ENCODE data around the gene NREP.

NREP gene

DNA sequence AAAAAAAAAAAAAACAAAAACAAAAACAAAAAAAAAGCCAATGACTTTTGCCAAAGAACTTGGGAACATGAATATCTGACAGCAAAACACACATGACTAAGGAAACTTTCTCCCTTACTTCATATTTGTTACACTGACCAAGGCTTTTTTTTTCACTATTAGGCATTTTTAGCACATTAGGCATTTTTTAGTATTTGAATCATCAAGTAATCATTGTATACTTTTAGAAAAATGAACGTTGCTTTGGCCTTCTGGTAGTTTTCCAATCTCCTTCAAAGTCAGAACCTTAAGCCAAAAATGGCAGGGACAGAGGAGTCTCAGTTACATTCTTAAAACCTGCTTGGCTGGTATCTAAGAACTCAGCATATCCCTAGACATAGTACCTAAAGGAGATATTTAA lies 19.3 kb downstream of the NREP start:
- no peak for TF ChIP-seq POLR2AphosphoS5 (IDR thresholded peaks at IDR 0.05; ENCODE audit: low read depth, low read length)
- TF ChIP-seq, protein P1, sequence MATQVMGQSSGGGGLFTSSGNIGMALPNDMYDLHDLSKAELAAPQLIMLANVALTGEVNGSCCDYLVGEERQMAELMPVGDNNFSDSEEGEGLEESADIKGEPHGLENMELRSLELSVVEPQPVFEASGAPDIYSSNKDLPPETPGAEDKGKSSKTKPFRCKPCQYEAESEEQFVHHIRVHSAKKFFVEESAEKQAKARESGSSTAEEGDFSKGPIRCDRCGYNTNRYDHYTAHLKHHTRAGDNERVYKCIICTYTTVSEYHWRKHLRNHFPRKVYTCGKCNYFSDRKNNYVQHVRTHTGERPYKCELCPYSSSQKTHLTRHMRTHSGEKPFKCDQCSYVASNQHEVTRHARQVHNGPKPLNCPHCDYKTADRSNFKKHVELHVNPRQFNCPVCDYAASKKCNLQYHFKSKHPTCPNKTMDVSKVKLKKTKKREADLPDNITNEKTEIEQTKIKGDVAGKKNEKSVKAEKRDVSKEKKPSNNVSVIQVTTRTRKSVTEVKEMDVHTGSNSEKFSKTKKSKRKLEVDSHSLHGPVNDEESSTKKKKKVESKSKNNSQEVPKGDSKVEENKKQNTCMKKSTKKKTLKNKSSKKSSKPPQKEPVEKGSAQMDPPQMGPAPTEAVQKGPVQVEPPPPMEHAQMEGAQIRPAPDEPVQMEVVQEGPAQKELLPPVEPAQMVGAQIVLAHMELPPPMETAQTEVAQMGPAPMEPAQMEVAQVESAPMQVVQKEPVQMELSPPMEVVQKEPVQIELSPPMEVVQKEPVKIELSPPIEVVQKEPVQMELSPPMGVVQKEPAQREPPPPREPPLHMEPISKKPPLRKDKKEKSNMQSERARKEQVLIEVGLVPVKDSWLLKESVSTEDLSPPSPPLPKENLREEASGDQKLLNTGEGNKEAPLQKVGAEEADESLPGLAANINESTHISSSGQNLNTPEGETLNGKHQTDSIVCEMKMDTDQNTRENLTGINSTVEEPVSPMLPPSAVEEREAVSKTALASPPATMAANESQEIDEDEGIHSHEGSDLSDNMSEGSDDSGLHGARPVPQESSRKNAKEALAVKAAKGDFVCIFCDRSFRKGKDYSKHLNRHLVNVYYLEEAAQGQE (IDR thresholded peaks at IDR 0.05; ENCODE audit: insufficient read depth in 1 of 2, low read depth in 2 of 2, low read length in 2 of 2), result no peak
- no peak for TF ChIP-seq FOXP2 (optimal IDR thresholded peaks at IDR 0.05; ENCODE audit: borderline replicate concordance, extremely low read depth, extremely low read length, insufficient read depth)
- TF ChIP-seq SIN3A (IDR thresholded peaks at IDR 0.05; ENCODE audit: borderline replicate concordance, insufficient read depth, low read length), result no peak
- no peak for TF ChIP-seq TAF1 (IDR thresholded peaks at IDR 0.05; ENCODE audit: borderline replicate concordance, insufficient read depth, low read length)

- TF ChIP-seq TAF1 (IDR thresholded peaks at IDR 0.05; ENCODE audit: borderline replicate concordance, insufficient read depth, low read length) (0 out of 2 replicates have a peak, but pooled peaks have one; percentile 15), FOXP2 (optimal IDR thresholded peaks at IDR 0.05; ENCODE audit: borderline replicate concordance, extremely low read depth, extremely low read length, insufficient read depth) (peak; percentile 66), SIN3A (IDR thresholded peaks at IDR 0.05; ENCODE audit: borderline replicate concordance, insufficient read depth, low read length) (peak; percentile 66; the same call in 1 of the 2 replicates), POLR2AphosphoS5 (IDR thresholded peaks at IDR 0.05; ENCODE audit: low read depth, low read length) (no peak)
These were observed 21.3 kb downstream of the NREP start for GRCh38 chr5:111735583-111736270.

DNA sequence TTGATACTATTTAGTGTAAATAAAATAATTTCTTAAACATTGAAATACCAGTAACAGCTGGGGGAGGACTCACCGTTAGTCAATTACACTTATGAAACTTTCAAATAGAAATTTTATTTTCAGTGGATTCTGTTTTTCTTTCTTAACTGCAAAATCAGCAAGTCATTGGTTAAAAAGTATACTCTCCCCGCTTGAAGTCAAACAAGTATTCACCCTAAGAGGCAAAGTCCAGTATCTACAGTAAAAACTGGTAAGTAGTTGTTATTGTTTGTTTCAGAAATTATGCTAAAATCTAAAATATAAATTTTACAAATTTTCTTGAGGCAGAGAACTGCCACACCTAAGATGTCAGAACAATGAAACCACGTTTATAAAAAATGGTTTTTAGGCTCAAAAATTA lies 22.4 kb downstream of the NREP start:
- TF ChIP-seq TAF1 (IDR thresholded peaks at IDR 0.05; ENCODE audit: borderline replicate concordance, insufficient read depth, low read length), result no peak
- TF ChIP-seq SIN3A (IDR thresholded peaks at IDR 0.05; ENCODE audit: borderline replicate concordance, insufficient read depth, low read length), result no peak
- no peak for TF ChIP-seq POLR2AphosphoS5 (IDR thresholded peaks at IDR 0.05; ENCODE audit: low read depth, low read length)
- TF ChIP-seq FOXP2 (optimal IDR thresholded peaks at IDR 0.05; ENCODE audit: borderline replicate concordance, extremely low read depth, extremely low read length, insufficient read depth), result no peak
- TF ChIP-seq, protein P1 (IDR thresholded peaks at IDR 0.05; ENCODE audit: insufficient read depth in 1 of 2, low read depth in 2 of 2, low read length in 2 of 2), result no peak

- TF ChIP-seq TAF1 (IDR thresholded peaks at IDR 0.05; ENCODE audit: borderline replicate concordance, insufficient read depth, low read length) (no peak), POLR2AphosphoS5 (IDR thresholded peaks at IDR 0.05; ENCODE audit: low read depth, low read length) (no peak), FOXP2 (optimal IDR thresholded peaks at IDR 0.05; ENCODE audit: borderline replicate concordance, extremely low read depth, extremely low read length, insufficient read depth) (no peak), SIN3A (IDR thresholded peaks at IDR 0.05; ENCODE audit: borderline replicate concordance, insufficient read depth, low read length) (no peak)
- TF ChIP-seq, protein P1 (IDR thresholded peaks at IDR 0.05; ENCODE audit: insufficient read depth in 1 of 2, low read depth in 2 of 2, low read length in 2 of 2), result no peak
These were observed 23.0 kb downstream of the NREP start for GRCh38 chr5:111734013-111734412.

- TF ChIP-seq FOXP2 (optimal IDR thresholded peaks at IDR 0.05; ENCODE audit: borderline replicate concordance, extremely low read depth, extremely low read length, insufficient read depth) (no peak), SIN3A (IDR thresholded peaks at IDR 0.05; ENCODE audit: borderline replicate concordance, insufficient read depth, low read length) (no peak), POLR2AphosphoS5 (IDR thresholded peaks at IDR 0.05; ENCODE audit: low read depth, low read length) (no peak), TAF1 (IDR thresholded peaks at IDR 0.05; ENCODE audit: borderline replicate concordance, insufficient read depth, low read length) (no peak)
- TF ChIP-seq, protein P1 (IDR thresholded peaks at IDR 0.05; ENCODE audit: insufficient read depth in 1 of 2, low read depth in 2 of 2, low read length in 2 of 2), result no peak
These were observed 23.4 kb downstream of the NREP start for GRCh38 chr5:111733571-111733970.

All from PFSK-1 (cell line).